HG03354 (cell line): ENCODE measurements around the gene TANGO2.

Source experiments
- ATAC-seq: cut with Tn5 transposase; IDR thresholded peaks from one replicate; pipeline ENCODE4 v1.9.1; 2021; ENCODE audit warnings: mild to moderate bottlenecking; ENCODE audit not compliant: unreplicated experiment, poor library complexity, severe bottlenecking

Gene TANGO2

DNA sequence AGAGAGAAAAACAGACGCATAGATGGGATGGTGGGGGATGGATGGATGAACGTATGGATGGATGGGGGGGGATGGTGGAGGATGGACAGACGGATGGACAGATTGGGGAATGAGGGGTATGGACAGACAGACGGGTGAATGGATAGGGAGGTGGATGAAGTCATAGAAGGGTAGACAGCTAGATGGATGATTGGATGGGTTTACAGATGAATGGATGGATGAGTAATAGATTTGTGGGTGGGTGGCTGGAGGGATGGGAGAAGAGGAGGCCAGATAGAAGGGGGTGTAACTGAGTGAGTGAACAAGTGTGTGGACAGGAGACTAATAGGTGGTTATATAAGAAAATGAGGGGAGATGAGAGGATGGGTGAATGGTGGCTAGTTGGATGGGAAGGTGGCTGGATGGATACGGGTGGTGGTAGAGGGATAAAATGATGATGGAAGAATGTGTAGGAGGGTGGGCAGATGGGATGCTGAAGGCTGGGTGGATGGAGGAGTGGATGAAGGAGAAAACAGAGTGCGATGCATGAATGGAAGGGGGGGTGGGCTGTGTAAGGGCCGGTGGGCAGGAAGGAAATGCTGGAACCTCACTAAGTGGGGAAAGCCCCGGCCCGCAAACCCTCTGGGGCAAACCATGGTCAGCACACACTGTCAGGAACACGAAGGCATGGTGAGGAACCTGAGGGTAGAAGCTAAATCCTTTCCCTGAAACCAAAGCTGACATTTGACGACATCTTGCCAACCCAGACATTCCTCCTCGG, 25.9 kb upstream of the TANGO2 start:
- no peak for ATAC-seq

DNA sequence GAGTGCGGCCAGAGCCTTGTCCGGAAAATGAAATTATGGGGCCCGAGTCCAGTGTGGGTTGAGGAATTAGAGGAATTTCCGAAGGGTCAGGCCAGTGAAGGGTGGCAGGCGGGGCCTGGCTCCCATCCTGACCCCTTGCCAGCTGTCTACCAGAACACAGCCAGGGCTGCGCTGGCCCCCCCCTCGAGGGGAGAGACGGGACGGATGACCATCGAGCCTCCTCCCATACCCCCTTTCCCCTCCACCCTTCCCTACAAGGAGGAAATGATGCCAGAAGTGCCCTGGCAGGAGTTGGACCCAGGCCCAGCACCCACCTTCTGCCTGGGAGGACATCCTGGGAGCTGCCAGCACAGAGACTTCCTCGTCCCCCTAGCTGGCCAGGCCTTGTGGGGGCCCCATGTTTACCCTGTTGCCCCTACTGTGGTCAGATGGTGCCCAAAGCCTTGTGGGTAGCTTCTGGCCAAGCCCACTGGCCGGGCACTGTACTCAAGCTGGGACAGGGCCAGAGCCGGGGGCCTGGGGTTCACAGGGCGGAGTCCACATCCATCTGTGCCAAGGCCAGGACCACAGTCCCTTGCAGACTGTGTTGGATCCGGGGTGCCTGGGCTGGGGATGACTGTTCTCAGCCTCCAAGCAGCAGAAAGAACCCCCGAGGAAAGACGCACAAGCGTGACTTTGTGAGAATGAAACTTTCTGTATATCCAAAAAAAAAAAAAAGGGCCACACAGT, 25.1 kb upstream of the TANGO2 start:
- no peak for ATAC-seq

DNA sequence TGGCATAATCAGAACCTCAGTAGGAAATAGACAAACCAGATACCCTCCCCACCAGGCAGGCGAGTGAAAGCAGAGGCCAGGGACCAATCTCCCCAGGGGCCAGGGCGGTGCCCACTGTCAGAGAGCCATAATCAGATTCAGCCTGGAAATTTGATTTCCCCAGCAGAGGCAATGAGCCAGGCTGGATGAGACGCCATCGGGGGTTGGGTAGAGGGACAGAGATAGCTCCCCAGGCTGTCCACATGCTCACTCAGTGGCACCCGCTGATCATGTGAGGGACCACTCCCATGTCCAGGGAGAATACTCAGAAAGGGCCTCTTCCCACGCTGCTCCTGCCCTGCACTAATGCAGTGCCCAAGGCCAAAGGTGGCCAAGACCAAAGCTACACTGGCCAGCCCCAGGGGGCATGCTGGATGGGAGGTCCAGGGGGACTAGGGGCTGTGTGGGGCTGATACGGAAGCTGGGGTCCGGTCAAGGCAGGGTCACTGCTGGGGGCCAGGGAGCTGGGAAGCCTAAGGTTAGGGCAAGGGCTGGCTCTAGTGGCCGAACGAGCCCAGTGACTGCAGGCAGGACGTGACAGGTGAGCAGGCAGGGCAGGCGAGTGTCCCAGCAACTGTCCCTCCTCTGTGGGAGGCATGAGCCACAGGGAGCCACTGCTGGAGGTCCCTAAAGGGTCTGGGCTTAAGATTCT, 24.1 kb upstream of the TANGO2 start:
- ATAC-seq = no peak

DNA sequence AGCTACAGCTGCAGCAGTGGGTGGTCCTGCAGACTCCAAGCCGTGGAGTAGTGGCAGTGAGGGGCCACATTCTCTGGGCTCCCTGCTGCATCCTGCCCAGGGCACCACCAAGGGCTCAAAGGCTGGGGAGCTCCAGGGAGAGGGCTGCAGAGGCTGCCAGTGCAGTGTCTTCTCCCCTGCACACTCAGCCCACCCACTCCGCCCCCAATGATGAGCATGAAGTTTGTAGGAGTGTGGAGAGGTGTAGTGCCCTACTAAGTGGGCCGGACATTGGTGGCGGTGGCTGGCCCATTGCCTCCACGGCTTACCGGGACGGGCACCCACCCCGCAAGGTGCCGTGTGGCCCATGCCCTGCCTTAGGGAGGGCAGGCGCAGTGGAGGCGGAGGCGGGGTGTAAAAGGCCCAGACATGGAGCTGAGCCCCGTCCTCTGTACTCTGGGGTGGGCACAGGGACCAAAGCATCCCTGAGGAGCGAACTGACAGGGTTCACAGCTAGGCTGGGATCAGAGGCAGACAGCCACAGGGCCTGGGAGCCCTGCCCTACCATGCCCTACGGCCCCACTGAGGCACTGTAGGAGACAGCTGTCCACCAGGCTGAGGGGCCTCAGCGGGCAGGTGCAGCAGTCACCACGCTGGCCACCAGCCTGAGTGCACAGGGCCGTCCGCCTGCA, 23.2 kb upstream of the TANGO2 start:
- no peak for ATAC-seq

DNA sequence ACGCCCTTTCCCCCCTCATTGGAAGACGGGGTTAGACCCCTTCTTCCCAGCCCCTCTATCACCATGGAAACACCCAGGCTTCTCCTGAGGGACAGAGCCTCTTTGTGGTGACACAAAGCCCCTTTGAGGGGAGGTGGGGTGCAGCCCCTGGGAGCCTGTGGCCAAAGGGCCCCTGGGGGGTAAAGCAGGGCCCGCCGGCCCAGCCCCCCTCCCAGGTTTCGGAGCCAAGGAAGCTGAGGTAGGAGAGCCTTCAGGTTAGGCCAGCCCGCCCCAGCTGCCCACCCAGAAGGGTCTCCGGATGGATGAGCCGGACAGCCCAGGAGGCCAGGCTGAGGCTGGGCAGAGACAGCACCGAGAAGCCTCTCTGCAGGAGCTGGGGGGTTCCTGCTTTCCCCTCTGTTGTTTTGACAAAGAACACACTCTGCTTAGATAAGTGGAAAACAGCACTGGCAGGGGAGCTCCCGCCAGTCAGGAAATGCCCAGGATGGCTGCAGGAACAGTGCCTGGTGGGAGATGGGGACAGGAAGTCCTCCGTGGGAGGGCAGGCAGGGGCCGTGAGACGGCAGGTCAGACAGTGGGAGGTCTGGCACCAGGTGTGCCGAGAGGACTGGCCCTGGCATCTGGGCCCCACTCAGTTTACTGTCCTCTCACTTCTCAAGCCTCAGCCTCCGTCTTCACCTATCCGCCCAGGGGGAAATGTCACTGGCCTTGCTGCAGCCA, 22.5 kb upstream of the TANGO2 start:
- no peak for ATAC-seq

DNA sequence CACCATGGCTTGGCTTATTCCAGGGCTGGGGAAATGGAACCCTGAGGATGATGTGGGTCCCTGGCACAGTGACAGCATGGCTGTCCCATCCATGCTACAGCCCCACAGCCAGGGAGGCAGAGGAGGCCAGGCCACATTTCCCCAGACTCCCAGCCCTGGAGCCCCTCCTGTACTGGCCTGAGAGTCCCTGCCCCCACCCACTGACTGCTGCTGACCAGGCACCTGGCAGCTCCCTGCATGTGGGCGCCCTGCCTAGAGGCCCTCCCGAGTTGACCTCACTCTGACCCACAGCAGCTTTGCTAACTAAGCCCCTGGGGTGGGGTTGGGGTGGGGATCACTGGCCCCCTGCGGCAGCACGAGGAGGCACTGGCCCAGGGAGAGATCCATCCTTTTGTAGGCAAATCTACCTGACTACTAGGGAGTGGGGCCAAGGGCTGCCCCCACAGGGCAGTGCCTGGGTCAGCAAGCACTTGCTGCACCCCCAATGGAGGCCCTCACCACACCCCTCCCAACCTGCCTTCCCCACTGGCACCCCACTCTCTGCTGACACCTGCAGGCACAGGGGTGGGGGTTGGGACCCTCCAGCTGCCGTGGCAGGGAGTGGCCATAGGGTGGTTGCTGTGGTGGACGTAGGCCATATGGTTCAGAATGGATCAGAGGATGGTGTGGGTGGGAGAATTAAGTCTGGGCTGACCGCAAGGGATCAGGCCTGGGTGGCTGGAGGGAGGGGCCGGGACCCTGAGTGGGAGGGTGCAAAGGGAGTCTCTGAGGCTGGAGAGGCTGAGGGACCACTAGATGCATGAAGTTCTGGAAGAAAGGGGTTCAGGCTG, 21.7 kb upstream of the TANGO2 start:
- no peak for ATAC-seq

DNA sequence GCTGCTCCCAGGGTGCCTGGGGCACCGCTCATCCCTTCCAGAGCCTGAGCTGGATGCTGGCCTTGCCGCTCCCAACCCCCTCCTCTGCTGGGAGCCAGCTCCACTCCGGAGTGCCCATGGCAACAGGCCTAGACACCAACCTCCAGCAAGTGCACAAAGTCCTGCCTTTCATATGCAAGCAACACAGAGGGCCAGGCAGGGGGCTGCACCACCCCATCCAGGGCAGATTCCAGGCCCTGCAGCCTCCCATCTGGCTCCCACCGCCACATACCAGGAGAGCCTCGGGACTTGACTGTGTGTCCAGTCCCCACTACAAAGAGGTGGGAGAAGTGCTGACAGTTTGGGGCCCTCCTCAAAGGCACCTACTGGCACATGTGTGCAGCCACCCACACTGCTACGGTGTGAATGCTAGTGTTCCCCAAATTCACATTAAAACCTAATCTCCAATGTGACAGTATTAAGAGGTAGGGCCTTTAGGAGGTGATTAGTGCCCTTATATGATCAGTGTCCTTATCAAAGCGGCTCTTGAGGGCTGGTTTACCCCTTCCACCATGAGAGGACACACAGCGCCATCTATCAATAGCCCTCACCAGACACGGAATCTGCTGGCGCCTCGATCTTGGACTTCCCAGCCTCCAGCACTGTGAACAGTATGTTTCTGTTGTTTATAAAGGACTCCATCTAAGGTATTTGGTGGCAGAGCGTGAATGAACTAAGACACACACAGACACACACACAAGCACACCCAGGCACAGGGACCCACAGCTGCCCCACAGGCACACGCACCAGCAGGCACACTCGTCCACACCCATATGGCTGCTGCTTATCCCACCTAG, 20.4 kb upstream of the TANGO2 start:
- ATAC-seq = no peak

DNA sequence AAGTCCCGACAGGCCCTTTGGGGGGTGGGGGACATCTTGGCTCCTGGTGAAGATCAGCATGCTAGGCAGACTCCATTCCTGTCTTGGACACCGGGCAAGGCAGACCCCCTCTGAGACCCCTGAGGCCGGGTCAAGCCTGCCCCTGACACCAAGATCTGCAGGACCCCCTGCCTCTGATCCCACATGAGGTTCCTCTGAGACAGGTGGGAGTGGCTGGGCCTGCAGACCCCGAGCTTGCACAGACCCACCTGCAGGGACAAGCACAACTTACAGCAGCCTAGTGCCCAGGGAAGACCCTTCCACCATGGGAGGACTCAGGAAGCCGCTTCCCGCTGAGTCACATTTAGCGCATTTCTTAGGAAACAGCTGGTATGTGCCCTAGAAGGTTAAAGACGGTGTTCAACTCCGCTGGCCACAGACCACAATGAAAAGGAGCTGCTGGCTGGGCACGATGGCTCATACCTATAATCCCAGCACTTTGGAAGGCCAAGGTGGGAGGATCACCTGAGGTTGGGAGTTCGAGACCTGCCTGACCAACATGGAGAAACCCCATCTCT, 19.8 kb upstream of the TANGO2 start:
- ATAC-seq = no peak

DNA sequence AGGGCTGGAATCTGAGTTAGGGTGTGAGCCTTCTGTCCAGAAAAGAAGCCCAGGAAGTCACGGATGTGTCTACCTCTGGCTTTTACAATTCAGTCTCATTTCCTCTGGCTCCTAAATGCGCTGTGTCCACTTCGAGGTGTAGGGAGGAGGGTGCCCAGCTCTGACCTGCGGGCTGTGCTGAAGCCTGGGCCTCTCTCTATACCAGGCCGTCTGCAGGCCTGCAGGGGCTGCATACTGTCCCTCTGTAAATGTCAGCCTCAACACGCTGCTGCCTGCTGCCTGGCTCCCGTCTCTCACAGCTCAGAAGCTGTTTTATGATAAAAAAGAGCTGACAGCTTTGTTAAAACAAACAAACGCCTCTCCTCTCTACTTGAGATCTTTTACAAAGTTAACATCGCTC, 18.8 kb upstream of the TANGO2 start:
- ATAC-seq = no peak

DNA sequence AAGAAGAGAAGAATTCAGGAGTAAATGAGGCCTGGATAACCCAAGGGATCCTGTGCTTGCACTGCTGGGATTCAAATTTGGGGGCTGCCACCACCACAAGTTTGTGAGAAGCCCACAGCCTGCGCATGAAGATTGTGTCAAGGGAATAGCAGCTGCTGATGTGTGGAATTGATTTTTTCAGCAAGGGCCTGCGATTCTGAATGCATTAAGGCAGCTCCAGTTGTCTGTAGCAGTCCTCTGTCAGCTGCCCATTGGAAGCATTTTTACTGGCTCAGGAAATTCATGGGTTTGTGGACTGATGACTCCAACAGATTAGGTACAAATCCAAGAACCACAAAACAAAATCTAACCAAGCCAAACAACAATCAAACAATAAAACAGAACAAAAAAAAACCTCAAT, 18.3 kb upstream of the TANGO2 start:
- ATAC-seq = no peak

DNA sequence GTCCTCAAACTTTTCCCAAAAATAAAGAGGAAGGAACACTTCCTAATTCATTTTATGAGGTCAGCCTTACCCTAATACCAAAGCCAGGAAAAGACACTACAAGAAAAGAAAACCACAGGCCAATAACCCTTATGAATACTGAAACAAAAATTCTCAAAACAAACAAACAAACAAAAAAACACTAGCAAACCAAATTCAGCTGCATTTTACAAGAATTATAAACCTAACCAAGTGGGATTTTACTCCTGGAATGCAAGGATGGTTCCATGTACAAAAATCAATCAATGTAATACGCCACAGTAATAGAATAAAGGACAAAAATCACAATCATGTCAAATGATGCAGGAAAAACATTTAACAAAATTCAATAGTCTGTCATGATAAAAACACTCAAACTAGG, 17.6 kb upstream of the TANGO2 start:
- ATAC-seq = no peak

DNA sequence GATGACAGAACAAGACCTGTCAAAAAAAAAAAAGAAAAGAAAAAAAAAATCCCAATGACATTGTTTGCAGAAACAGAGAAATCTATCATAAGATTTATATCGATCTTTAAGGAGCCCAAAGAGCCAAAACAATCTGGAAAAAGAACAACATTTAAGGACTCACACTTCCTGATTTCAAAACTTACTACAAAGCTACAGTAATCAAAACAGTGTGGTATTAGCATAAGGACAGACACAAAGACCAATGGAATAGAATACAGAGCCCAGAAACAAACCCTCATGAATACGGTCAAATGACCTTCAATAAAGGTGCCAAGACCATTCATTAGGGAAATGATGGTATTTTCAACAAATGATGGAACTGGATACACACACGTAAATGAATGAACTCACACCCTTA, 16.4 kb upstream of the TANGO2 start:
- ATAC-seq = no peak

DNA sequence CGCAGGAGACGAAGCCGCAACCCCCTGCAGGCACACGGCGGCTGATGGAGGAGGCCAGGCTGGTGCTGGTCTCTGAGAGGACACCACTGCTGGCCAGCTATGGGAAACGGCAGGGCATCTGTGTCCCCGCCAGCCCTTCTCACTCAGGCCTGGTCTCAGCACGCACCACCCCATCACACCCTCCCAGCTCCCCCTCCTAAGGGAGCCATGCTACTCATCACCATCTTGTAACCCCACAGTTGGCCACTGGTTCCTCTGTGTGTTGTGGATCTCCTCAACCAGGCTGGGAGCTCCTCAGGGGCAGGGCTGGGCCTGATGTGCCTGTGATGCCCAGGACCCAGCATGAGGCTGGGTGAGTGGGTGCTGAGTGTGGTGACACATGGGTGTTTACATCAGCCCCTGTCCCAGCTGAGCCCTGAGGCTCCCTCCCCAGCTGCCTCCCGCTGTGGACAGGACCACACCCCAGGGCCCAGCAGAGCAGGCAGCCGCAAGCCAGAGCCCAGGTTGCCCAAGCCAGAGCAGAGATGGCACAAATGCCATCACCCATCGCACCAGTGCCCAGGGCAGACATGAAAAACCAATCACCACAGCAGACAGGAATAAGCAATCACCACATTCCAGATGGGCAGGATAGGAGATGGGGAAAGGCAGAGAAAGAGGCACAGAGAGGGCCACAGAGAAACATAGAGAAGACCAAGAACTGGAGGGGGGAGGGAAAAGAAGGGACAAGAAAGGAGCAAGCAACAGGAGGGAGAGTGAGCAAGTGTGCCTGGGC, 12.5 kb upstream of the TANGO2 start:
- no peak for ATAC-seq

DNA sequence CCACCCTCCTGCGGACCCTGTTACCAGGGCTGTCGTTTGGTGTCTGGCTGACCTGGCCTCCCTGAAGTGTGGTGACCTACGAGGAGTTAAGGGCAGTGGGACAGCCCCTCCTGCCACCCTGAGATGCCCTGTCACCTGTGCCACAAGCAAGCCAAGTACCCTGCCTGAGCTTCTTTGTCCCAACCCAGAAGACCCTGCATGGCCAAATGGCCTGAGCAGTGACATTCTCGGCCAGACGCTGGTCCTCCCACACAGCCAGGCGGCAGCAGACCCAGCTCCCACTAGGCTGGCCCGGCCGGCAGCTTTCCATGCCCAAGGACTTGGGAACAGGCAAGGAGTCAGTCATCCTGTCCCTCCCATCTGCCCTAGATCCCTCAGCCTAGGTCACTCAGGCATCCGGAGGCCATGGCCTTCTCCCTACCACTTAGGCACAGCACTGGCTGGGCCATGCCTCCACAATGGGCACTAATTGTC, 11.9 kb upstream of the TANGO2 start:
- ATAC-seq = no peak

DNA sequence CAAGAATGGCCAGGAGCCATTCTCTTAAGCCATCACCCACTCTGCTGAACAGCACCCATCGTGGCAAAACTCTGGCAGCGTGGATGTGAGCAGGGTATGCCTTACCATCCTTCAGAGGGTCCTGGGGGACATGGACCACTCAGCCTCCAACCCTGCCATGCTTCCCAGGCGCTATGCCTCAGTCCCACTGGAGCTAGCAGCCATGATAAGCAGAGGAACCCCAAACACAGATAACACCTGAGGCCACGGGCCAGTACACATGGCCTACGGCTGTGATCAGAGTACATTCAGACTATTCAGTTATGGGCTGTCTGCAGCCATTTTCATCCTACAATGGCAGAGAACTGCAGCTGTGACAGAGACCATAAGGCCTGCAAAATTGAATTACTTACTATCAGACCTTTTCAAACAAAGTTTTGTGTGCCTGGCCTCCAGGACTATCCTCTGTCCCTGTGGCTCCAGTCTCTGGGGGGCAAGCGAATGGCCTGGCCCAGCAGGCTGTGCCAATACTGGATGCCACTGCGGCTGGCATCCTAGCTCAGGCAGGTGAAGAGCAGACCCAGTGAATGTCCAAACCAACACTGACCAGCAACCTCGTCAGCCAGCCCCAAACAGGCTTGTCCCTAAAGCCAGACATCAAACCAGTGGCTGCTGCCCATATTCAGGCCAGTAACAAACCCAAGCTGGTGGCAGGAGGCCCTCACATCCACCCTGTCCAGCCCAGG, 11.2 kb upstream of the TANGO2 start:
- ATAC-seq = no peak
